HEK293 (cell line): Measurements from ENCODE around the gene SFT2D3.

ENCODE experiments used
- CTCF ChIA-PET: fragments of 350-600 bp; formaldehyde crosslinking; extraction: SDS; loops from one replicate; lab custom pipeline; 2021; ENCODE audit warnings: antibody characterized with exemption; lab: Yijun Ruan, JAX
- POLR2A ChIA-PET: fragments of 300-600 bp; formaldehyde crosslinking; extraction: SDS; loops from one replicate; lab custom pipeline; 2020; ENCODE audit warnings: antibody characterized with exemption, inconsistent platforms; lab: Yijun Ruan, JAX
- H3K27ac ChIP-seq: fragments of 200-500 bp; sonication (Bioruptor generic); 2 replicates; pipeline ENCODE4 v1.5.1; 2014; ENCODE audit warnings: low read depth, low read length, control low read depth, inconsistent platforms; ENCODE audit errors: extremely low read depth
- H3K36me3 ChIP-seq, 2 experiments: fragments of 200-500 bp in 1 of 2; sonication (Bioruptor generic) in 1 of 2; 1 replicate in 1 of 2; 2 replicates in 1 of 2; pipeline ENCODE4 v1.5.1; 2014 to 2017; ENCODE audit warnings: inconsistent platforms in 2 of 2, low read length in 2 of 2; ENCODE audit not compliant: control insufficient read depth in 2 of 2, insufficient read depth in 1 of 2
- H3K4me1 ChIP-seq: fragments of 200-500 bp; sonication (Bioruptor generic); 2 replicates; pipeline ENCODE4 v1.5.1; 2014; ENCODE audit warnings: mild to moderate bottlenecking, low read length, inconsistent platforms; ENCODE audit not compliant: control insufficient read depth, insufficient read depth
- H3K4me3 ChIP-seq: 2 replicates; pipeline ENCODE4 v1.5.1; 2011; ENCODE audit warnings: low read depth, mild to moderate bottlenecking, control low read depth, low read length, moderate library complexity
- H3K9me3 ChIP-seq: fragments of 200-500 bp; sonication (Bioruptor generic); 2 replicates; pipeline ENCODE4 v1.5.1; 2014; ENCODE audit warnings: low read depth, low read length, inconsistent platforms; ENCODE audit not compliant: control insufficient read depth, insufficient read depth
- GFI1B ChIP-seq: fragments of 450-650 bp; formaldehyde crosslinking; IDR thresholded peaks from 2 replicates; pipeline ENCODE4 v1.5.1; 2016; ENCODE audit warnings: missing biosample characterization, missing genetic modification characterization
- MEIS1 ChIP-seq: sonication (generic); formaldehyde crosslinking; IDR thresholded peaks from 2 replicates; pipeline ENCODE4 v1.8.1; 2022; ENCODE audit warnings: missing genetic modification reagents, mild to moderate bottlenecking, borderline replicate concordance
- OSR2 ChIP-seq: fragments of 450-650 bp; formaldehyde crosslinking; IDR thresholded peaks from 2 replicates; pipeline ENCODE4 v1.5.1; 2016; ENCODE audit warnings: missing biosample characterization, missing genetic modification characterization
- PRDM2 ChIP-seq: fragments of 450-650 bp; formaldehyde crosslinking; IDR thresholded peaks from 2 replicates; pipeline ENCODE4 v1.5.1; 2016; ENCODE audit warnings: missing biosample characterization, missing genetic modification characterization, borderline replicate concordance
- ZNF146 ChIP-seq: fragments of 450-650 bp; formaldehyde crosslinking; IDR thresholded peaks from 2 replicates; pipeline ENCODE4 v1.5.1; 2016; ENCODE audit warnings: missing biosample characterization, missing genetic modification characterization
- ZNF155 ChIP-seq: fragments of 450-650 bp; formaldehyde crosslinking; IDR thresholded peaks from 2 replicates; pipeline ENCODE4 v1.5.1; 2016; ENCODE audit warnings: missing biosample characterization, missing genetic modification characterization
- ZNF174 ChIP-seq: fragments of 450-650 bp; formaldehyde crosslinking; IDR thresholded peaks from 2 replicates; pipeline ENCODE4 v1.5.0; 2017; ENCODE audit warnings: missing biosample characterization, mild to moderate bottlenecking, missing genetic modification characterization
- ZNF221 ChIP-seq: fragments of 450-650 bp; formaldehyde crosslinking; IDR thresholded peaks from 2 replicates; pipeline ENCODE4 v1.5.1; 2017; ENCODE audit warnings: missing biosample characterization, missing genetic modification characterization, borderline replicate concordance
- ZNF248 ChIP-seq: fragments of 450-650 bp; formaldehyde crosslinking; IDR thresholded peaks from 2 replicates; pipeline ENCODE4 v1.5.1; 2017; ENCODE audit warnings: missing biosample characterization, missing genetic modification characterization
- ZNF391 ChIP-seq: fragments of 450-650 bp; formaldehyde crosslinking; IDR thresholded peaks from 2 replicates; pipeline ENCODE4 v1.5.1; 2016; ENCODE audit warnings: low read depth, missing biosample characterization, missing genetic modification characterization, borderline replicate concordance
- ZNF449 ChIP-seq: fragments of 450-650 bp; formaldehyde crosslinking; IDR thresholded peaks from 2 replicates; pipeline ENCODE4 v1.5.1; 2017; ENCODE audit warnings: missing biosample characterization, mild to moderate bottlenecking, missing genetic modification characterization, moderate library complexity
- ZNF76 ChIP-seq: fragments of 450-650 bp; formaldehyde crosslinking; IDR thresholded peaks from 2 replicates; pipeline ENCODE4; 2016; ENCODE audit warnings: low read depth, missing biosample characterization, missing genetic modification characterization, borderline replicate concordance
- ZSCAN23 ChIP-seq: fragments of 450-650 bp; formaldehyde crosslinking; IDR thresholded peaks from 2 replicates; pipeline ENCODE4 v1.5.1; 2016; ENCODE audit warnings: missing biosample characterization, missing genetic modification characterization
- TF ChIP-seq, protein P1 (sequence below): fragments of 450-650 bp; formaldehyde crosslinking; IDR thresholded peaks from 2 replicates; pipeline ENCODE4 v1.5.1; 2016; ENCODE audit warnings: missing biosample characterization, missing genetic modification characterization

The SFT2D3 gene

GRCh38 chr2:127733113-127733815 lies 32.0 kb downstream of the SFT2D3 start (continued):
- TF ChIP-seq, protein P1, sequence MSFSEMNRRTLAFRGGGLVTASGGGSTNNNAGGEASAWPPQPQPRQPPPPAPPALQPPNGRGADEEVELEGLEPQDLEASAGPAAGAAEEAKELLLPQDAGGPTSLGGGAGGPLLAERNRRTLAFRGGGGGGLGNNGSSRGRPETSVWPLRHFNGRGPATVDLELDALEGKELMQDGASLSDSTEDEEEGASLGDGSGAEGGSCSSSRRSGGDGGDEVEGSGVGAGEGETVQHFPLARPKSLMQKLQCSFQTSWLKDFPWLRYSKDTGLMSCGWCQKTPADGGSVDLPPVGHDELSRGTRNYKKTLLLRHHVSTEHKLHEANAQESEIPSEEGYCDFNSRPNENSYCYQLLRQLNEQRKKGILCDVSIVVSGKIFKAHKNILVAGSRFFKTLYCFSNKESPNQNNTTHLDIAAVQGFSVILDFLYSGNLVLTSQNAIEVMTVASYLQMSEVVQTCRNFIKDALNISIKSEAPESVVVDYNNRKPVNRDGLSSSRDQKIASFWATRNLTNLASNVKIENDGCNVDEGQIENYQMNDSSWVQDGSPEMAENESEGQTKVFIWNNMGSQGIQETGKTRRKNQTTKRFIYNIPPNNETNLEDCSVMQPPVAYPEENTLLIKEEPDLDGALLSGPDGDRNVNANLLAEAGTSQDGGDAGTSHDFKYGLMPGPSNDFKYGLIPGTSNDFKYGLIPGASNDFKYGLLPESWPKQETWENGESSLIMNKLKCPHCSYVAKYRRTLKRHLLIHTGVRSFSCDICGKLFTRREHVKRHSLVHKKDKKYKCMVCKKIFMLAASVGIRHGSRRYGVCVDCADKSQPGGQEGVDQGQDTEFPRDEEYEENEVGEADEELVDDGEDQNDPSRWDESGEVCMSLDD, result no peak

DNA sequence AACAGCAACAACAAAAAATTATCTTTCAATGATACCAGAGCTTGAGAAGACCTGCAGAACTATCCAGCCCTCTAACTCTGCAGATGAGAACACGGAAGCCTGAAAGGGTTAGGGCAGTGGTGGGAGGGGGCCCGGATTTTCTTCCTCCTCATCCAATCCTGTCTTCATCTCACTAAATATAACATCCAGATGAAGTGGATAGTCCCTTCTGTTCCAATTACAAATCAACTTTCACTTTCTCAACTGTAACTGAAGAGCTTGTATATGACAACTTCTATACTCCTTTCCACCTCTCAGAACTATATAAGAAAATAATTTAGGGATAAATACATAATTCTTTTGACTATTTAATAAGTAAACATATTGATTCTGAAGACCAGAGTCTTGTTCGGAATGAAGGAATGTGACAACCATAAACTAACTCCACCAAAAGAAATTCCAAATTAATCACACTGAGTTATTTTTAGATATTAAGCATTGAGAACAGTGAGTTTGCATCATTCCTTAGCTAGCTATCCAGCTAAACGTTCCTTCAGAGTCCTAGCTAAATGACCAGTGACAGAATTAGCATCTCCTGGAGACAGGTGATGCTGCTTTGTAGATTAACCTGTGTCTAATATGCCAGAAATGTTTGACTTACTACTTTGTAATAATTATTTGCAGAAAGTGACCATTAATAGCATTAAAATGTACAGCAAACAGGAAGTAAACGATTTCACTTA lies 32.7 kb downstream of the SFT2D3 start:
- Histone ChIP-seq H3K36me3 (peaks cover 5 to 21% of the 10 kb centered on the region in 2 experiments; a peak in 2 of 3 replicates), H3K27ac (no peak overlapping the region), H3K4me1 (no peaks in the 10 kb centered on the region), H3K9me3 (no peaks in the 10 kb centered on the region), H3K4me3 (no peak overlapping the region)
- TF ChIP-seq ZNF146 (tag by site-specific recombination) (no peak), ZNF248 (no peak), GFI1B (tag by site-specific recombination) (no peak), ZNF391 (tag by site-specific recombination) (no peak), ZSCAN23 (tag by site-specific recombination) (no peak), ZNF221 (tag by site-specific recombination) (no peak), ZNF449 (tag by site-specific recombination) (no peak), ZNF174 (no peak), ZNF155 (tag by site-specific recombination) (no peak), MEIS1 (CRISPR knock-in tag) (no peak), PRDM2 (tag by site-specific recombination) (no peak), OSR2 (no peak), ZNF76 (no peak)
- POLR2A ChIA-PET, result no interaction called here
- CTCF ChIA-PET, result no interaction called here
